Measurements from ENCODE around the gene STING1. TPM values are rescaled to one million over a fixed set of nuclear protein-coding genes. Genes with fewer than 3 reads are reported as not detected.

The STING1 gene
- total and polyA plus RNA-seq, 2 experiments from 2014 or later: 7.7 to 17.0 TPM

GRCh38 chr5:139454568-139455290 is 27.8 kb downstream of the STING1 start:
- H3K4me3 ChIP-seq: no peak overlapping the region
- no peak for TF ChIP-seq EZH2phosphoT487 (IDR thresholded peaks at IDR 0.05; ENCODE audit: low read depth, severe bottlenecking, unreplicated experiment)
- no peak for TF ChIP-seq EZH2 (IDR thresholded peaks at IDR 0.05; ENCODE audit: borderline replicate concordance)
- no peak for TF ChIP-seq CTCF (IDR thresholded peaks at IDR 0.05; ENCODE audit: poor library complexity)
- H4K20me1 ChIP-seq (ENCODE audit: insufficient read depth, poor library complexity, severe bottlenecking): no peaks in the 10 kb centered on the region
- no peaks in the 10 kb centered on the region for H3K79me2 ChIP-seq
- no peak overlapping the region for H3K4me2 ChIP-seq
- DNase-seq (ENCODE audit: low spot score): no peak
- H3K4me1 ChIP-seq (ENCODE audit: insufficient read depth): no peaks in the 10 kb centered on the region
- no peaks in the 10 kb centered on the region for H3K27me3 ChIP-seq
- no peaks in the 10 kb centered on the region for H3K9me3 ChIP-seq (ENCODE audit: low read depth)
- H2AFZ ChIP-seq: no peak overlapping the region
- no peaks in the 10 kb centered on the region for H3K36me3 ChIP-seq (replicated peaks; ENCODE audit: insufficient read depth, low read depth)
- H3K27ac ChIP-seq: no peak overlapping the region
- H3K9me2 ChIP-seq (replicated peaks; ENCODE audit: insufficient read depth): no peaks in the 10 kb centered on the region
- 81% methylated on average over 10 of the region's 11 CpGs for WGBS (ENCODE audit: low lambda C conversion rate, missing lambda C conversion rate)

- Histone ChIP-seq H3K27ac (no peak overlapping the region), H3K36me3 (replicated peaks; ENCODE audit: insufficient read depth, low read depth) (no peaks in the 10 kb centered on the region), H3K4me2 (no peak overlapping the region), H3K27me3 (no peaks in the 10 kb centered on the region), H2AFZ (no peak overlapping the region), H4K20me1 (ENCODE audit: insufficient read depth, poor library complexity, severe bottlenecking) (no peaks in the 10 kb centered on the region), H3K79me2 (no peaks in the 10 kb centered on the region), H3K4me1 (ENCODE audit: insufficient read depth) (no peaks in the 10 kb centered on the region), H3K4me3 (no peak overlapping the region), H3K9me2 (replicated peaks; ENCODE audit: insufficient read depth) (no peaks in the 10 kb centered on the region), H3K9me3 (ENCODE audit: low read depth) (no peaks in the 10 kb centered on the region)
- TF ChIP-seq EZH2phosphoT487 (IDR thresholded peaks at IDR 0.05; ENCODE audit: low read depth, severe bottlenecking, unreplicated experiment) (no peak), CTCF (IDR thresholded peaks at IDR 0.05; ENCODE audit: poor library complexity) (no peak), EZH2 (IDR thresholded peaks at IDR 0.05; ENCODE audit: borderline replicate concordance) (no peak)
- DNase-seq (ENCODE audit: low spot score): no peak
- WGBS (ENCODE audit: low lambda C conversion rate, missing lambda C conversion rate): 93% methylated on average over 3 of the region's 3 CpGs
Measured at GRCh38 chr5:139453683-139454567, 28.6 kb downstream of the STING1 start.

GRCh38 chr5:139451878-139452660 is 30.5 kb downstream of the STING1 start:
- Histone ChIP-seq H3K4me2 (no peak overlapping the region), H3K9me3 (ENCODE audit: low read depth) (no peaks in the 10 kb centered on the region), H3K4me1 (ENCODE audit: insufficient read depth) (no peaks in the 10 kb centered on the region), H3K79me2 (no peaks in the 10 kb centered on the region), H3K36me3 (replicated peaks; ENCODE audit: insufficient read depth, low read depth) (no peaks in the 10 kb centered on the region), H3K27ac (no peak overlapping the region), H3K27me3 (no peaks in the 10 kb centered on the region), H3K9me2 (replicated peaks; ENCODE audit: insufficient read depth) (no peaks in the 10 kb centered on the region), H2AFZ (no peak overlapping the region), H3K4me3 (no peak overlapping the region), H4K20me1 (ENCODE audit: insufficient read depth, poor library complexity, severe bottlenecking) (no peaks in the 10 kb centered on the region)
- 80% methylated on average over 3 of the region's 3 CpGs for WGBS (ENCODE audit: low lambda C conversion rate, missing lambda C conversion rate)
- no peak for DNase-seq (ENCODE audit: low spot score)
- TF ChIP-seq EZH2 (IDR thresholded peaks at IDR 0.05; ENCODE audit: borderline replicate concordance): no peak
- TF ChIP-seq CTCF (IDR thresholded peaks at IDR 0.05; ENCODE audit: poor library complexity): no peak
- no peak for TF ChIP-seq EZH2phosphoT487 (IDR thresholded peaks at IDR 0.05; ENCODE audit: low read depth, severe bottlenecking, unreplicated experiment)

Measured in hepatocyte (in vitro differentiated cells).